ENCODE results near the gene TAC4.
"Not testable (repeated sequence)": the region's sequence is repeated elsewhere in the genome, so short reads cannot be mapped to it uniquely, and the experiment has no call there.

The TAC4 gene

DNA sequence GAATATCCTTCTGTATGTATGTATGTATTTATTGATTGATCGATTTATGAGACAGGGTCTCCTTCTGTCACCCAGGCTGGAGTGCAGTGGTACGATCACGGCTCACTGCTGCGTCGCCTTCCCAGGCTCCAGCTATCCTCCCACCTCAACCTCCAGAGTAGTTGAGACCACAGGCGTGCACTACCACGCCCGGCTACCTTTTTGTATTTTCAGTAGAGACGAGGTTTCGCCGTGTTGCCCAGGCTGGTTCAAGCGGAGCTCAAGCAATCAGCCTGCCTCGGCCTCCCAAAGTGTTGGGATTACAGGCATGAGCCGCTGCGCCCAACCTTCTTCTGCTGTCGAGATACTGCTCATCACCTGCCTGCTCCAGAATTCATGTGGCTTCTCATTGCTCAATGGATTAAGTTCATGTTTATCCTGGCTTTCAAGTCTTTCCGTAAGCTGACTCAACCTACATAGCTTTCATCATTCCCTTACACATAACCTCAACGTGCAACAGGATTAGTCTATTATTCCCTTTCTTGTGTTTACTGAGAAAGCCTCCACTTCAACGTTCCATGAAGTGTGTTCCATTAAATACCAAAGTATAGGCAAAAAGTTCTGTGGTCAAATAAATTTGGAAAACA lies 13.6 kb downstream of the TAC4 start:
- no peak overlapping the region for H3K4me3 ChIP-seq (ENCODE audit: severe bottlenecking)
- TF ChIP-seq, protein P1, sequence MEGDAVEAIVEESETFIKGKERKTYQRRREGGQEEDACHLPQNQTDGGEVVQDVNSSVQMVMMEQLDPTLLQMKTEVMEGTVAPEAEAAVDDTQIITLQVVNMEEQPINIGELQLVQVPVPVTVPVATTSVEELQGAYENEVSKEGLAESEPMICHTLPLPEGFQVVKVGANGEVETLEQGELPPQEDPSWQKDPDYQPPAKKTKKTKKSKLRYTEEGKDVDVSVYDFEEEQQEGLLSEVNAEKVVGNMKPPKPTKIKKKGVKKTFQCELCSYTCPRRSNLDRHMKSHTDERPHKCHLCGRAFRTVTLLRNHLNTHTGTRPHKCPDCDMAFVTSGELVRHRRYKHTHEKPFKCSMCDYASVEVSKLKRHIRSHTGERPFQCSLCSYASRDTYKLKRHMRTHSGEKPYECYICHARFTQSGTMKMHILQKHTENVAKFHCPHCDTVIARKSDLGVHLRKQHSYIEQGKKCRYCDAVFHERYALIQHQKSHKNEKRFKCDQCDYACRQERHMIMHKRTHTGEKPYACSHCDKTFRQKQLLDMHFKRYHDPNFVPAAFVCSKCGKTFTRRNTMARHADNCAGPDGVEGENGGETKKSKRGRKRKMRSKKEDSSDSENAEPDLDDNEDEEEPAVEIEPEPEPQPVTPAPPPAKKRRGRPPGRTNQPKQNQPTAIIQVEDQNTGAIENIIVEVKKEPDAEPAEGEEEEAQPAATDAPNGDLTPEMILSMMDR (IDR thresholded peaks at IDR 0.05; ENCODE audit: poor library complexity, severe bottlenecking) = no peak
- peaks cover 19% of the 10 kb centered on the region; the same call in 1 of the 2 replicates for H3K36me3 ChIP-seq (ENCODE audit: low read depth)
- H3K27me3 ChIP-seq (ENCODE audit: insufficient read depth, poor library complexity, severe bottlenecking) = no peaks in the 10 kb centered on the region
- no peaks in the 10 kb centered on the region for H3K9me3 ChIP-seq (ENCODE audit: severe bottlenecking)
- H3K27ac ChIP-seq (ENCODE audit: poor library complexity, severe bottlenecking) = no peak overlapping the region
- no peaks in the 10 kb centered on the region for H3K4me1 ChIP-seq (ENCODE audit: insufficient read depth, poor library complexity, severe bottlenecking)
- ATAC-seq (ENCODE audit: low read depth) = no peak
- no peak for DNase-seq (ENCODE audit: low spot score)

DNA sequence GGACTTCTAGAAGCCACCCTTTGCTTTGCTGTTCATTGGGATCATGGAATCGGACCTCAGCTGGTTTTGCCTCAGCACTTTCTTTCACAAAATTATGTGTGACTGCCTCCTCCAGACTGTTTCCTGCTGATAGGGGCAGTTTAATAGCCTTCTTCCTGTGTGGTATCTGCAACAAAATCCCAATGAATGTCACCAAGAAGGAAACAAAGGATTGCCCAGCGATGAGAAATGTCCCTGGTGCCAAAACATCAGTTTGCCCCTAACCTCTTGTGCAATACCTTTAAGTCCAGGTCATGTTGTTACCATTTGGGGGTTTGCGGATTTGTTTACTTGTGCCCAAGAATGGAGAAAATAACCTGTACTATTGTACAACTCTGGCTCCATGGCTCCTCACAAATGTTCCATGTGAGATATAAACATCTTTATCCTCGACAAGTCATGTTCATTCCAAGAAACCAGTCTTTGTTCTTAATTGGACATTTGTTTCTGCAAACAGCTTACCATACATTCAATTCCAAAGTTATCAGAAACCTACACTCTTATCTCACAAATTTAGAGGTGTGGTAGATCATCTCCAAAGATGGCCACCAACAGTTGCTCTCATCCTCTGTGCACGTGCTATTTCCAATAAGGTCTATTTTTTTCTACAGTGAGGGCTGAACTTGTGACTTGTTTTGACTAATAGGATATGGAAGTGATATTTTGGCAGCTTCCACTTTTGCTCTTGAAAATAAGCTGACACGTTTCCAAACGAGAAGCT lies 14.8 kb downstream of the TAC4 start:
- TF ChIP-seq, protein P1 (IDR thresholded peaks at IDR 0.05; ENCODE audit: poor library complexity, severe bottlenecking) = no peak
- Histone ChIP-seq H3K27ac (ENCODE audit: poor library complexity, severe bottlenecking) (no peak overlapping the region), H3K9me3 (ENCODE audit: severe bottlenecking) (no peaks in the 10 kb centered on the region), H3K27me3 (ENCODE audit: insufficient read depth, poor library complexity, severe bottlenecking) (no peaks in the 10 kb centered on the region), H3K4me3 (ENCODE audit: severe bottlenecking) (no peak overlapping the region), H3K36me3 (ENCODE audit: low read depth) (peaks cover 28% of the 10 kb centered on the region), H3K4me1 (ENCODE audit: insufficient read depth, poor library complexity, severe bottlenecking) (no peaks in the 10 kb centered on the region)
- DNase-seq (ENCODE audit: low spot score) (no peak), ATAC-seq (ENCODE audit: low read depth) (no peak)

DNA sequence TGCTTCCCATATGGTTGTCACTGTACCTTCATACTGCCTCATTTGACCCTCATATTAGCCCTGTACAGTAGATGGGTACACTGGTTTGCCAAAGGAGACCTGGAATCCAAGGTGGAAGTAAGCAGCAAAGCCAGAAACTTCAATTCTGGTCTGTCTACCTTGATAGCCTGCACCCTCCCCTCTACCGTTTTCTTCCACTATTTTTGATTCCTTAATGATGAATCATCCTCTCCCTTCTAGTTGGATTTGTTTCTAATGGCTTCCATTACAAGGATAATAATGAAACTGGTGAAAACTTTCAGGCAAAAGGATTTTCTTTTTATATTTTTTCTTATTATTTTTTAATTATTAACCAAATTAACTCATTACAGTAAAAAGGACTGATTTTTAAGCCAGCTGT lies 17.3 kb downstream of the TAC4 start:
- no peaks in the 10 kb centered on the region for H3K4me1 ChIP-seq (ENCODE audit: insufficient read depth, poor library complexity, severe bottlenecking)
- H3K27me3 ChIP-seq (ENCODE audit: insufficient read depth, poor library complexity, severe bottlenecking) = no peaks in the 10 kb centered on the region
- no peak overlapping the region for H3K4me3 ChIP-seq (ENCODE audit: severe bottlenecking)
- DNase-seq (ENCODE audit: low spot score) (no peak), ATAC-seq (ENCODE audit: low read depth) (peak; percentile 52; the same call in 1 of the 3 replicates)
- H3K36me3 ChIP-seq (ENCODE audit: low read depth) = peaks cover 52% of the 10 kb centered on the region
- no peak overlapping the region for H3K27ac ChIP-seq (ENCODE audit: poor library complexity, severe bottlenecking)
- H3K9me3 ChIP-seq (ENCODE audit: severe bottlenecking) = no peaks in the 10 kb centered on the region
- TF ChIP-seq, protein P1 (IDR thresholded peaks at IDR 0.05; ENCODE audit: poor library complexity, severe bottlenecking) = no peak

DNA sequence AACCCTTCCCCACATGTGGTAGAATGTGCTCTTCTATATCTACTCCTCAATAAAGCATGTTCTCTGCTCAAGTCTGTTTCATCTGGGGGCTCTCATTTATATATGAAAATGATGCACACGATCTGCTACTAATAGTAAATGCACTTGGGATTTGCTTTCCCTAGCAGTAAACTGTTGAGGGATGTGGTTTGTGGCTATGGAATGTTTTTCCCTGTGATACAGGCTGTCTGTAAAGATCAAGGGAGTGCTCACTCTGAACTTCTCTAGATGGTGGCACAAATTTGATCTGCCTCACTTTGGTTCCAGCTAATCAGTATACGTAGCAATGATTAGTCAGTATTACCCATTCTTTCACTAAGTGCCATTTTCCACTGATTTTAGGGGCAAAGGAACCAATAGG lies 18.8 kb downstream of the TAC4 start:
- no peak for ATAC-seq (ENCODE audit: low read depth)
- Histone ChIP-seq H3K9me3 (ENCODE audit: severe bottlenecking) (no peaks in the 10 kb centered on the region), H3K4me3 (ENCODE audit: severe bottlenecking) (no peak overlapping the region), H3K4me1 (ENCODE audit: insufficient read depth, poor library complexity, severe bottlenecking) (no peaks in the 10 kb centered on the region), H3K27me3 (ENCODE audit: insufficient read depth, poor library complexity, severe bottlenecking) (no peaks in the 10 kb centered on the region), H3K27ac (ENCODE audit: poor library complexity, severe bottlenecking) (no peak overlapping the region), H3K36me3 (ENCODE audit: low read depth) (peaks cover 68% of the 10 kb centered on the region)
- no peak for DNase-seq (ENCODE audit: low spot score)
- TF ChIP-seq, protein P1 (IDR thresholded peaks at IDR 0.05; ENCODE audit: poor library complexity, severe bottlenecking) = no peak

DNA sequence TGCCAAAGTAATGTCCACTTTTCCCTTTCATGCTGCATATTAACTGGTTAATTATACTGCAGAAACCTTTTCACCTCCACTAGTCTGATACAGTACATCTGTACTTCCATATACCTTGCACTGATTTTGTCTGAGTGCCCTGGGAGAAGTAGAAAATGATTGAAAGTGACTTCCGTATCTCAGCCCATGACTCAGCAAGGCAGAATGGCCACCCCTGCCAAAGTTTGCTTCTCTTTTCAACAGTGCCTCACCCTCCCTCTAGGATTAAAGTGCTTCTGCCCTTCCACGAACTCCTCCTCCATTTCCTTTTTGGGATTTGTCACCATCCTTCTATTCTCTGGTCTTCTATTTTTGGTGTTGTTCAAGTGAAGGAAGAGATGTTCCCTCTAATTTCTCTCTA lies 19.5 kb downstream of the TAC4 start:
- H3K4me1 ChIP-seq (ENCODE audit: insufficient read depth, poor library complexity, severe bottlenecking); H3K27ac ChIP-seq (ENCODE audit: poor library complexity, severe bottlenecking); H3K27me3 ChIP-seq (ENCODE audit: insufficient read depth, poor library complexity, severe bottlenecking); ATAC-seq (ENCODE audit: low read depth); DNase-seq (ENCODE audit: low spot score); H3K4me3 ChIP-seq (ENCODE audit: severe bottlenecking); H3K9me3 ChIP-seq (ENCODE audit: severe bottlenecking): not testable (repeated sequence)
- peaks cover 74% of the 10 kb centered on the region for H3K36me3 ChIP-seq (ENCODE audit: low read depth)

All from RWPE2 (cell line).